ENCODE results near the gene GPC6.

DNA sequence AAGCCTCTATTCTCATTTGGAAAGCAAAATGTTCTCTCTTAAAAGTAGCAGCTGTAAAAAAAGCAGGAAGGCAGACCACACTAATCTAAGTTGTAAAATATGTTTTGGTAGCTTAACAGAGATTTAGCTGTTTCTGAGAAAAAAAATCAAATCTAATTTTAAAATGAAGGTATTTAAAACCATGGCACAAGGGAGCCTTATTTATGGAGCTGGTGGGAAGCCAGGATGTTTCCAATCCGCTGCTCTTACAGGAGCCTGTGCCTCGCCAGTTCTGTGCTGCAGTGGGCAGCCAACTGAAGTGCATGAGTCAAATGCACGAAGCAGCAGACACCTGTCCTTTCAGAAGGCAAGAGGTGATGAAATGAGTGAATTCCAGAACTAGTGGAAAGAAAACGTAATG lies 28.2 kb downstream of the GPC6 start:
- no peak for TF ChIP-seq POLR2A (IDR thresholded peaks at IDR 0.05; ENCODE audit: low read depth, low read length)
- TF ChIP-seq POLR2AphosphoS5 (IDR thresholded peaks at IDR 0.05; ENCODE audit: low read depth, low read length), result no peak
- TF ChIP-seq TAF1 (IDR thresholded peaks at IDR 0.05; ENCODE audit: borderline replicate concordance, low read depth, low read length), result no peak
